HG03064 (cell line): ENCODE measurements around the gene ANXA10.
"Not testable (repeated sequence)": the region's sequence is repeated elsewhere in the genome, so short reads cannot be mapped to it uniquely, and the experiment has no call there.

Source experiments
- ATAC-seq: cut with Tn5 transposase; IDR thresholded peaks from one replicate; pipeline ENCODE4 v1.9.1; 2021; ENCODE audit warnings: low read depth; ENCODE audit not compliant: unreplicated experiment

ANXA10 gene

DNA sequence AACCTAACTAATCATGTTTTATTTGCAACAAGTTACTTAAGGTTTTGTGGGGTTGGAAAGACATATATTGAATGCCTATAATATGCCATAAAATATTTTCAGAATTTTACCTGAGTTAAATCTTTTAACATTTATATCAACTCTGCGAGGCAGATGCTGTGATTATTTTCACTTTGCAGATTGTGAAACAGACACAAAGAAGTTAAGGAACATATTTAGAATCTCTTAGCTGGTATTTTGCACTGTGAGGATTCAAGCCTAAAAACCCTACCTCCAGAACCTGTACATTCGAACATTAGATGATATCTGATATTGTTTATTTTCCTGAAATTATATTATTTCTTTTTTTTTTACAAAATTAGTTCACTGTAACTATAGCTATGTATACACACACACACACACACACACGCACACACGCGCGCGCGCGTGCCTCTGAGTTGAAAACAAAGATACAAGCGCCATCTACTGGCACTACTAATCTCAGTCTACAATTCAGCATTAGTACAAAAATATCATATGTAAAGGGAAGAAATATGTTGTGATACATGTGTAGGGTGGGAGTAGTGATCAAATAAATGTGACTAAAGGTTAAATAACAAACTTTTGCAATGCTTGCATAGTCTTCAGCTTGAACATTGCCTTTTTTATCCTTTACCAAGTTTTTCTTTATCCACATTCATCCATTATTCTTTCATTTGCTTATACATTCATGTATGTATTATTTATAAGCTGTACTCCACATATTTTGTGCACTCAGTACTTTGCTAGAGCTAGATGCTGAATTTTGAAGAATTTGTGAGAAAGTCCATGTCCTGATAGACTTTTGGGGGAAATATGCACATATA, 61.5 kb downstream of the ANXA10 start:
- peak; percentile 82 for ATAC-seq

DNA sequence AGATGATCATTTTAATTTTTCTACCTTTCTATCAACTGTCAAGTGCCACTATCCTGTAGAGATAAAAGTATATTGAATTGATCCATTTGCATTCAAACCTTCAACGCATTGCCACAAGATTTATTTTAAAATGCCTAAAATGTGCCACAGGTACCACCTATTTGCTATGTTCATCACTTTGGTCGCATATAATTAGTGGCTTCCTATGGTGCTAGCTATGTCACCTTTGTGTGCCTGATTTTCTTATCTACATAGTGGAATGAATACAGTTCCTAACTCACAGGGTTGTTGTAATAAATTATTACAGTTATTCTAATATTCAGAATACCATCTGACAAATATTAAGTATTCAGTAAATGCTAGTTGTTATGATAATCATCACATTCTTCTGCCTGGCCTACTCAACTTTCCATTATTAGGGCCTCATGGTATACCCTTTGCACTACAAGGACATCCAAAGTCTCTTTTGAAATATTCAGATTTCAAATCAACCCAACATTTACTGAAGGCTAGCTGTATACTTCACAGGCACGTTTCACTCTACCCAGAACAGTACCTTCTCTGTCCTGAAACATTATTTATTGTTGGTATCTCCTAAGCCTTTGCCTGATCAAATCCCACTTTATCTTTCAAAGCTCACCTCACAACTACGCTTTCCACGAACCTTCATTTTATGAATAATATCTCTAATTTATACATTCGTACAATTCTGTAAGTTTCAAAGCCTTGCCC, 62.4 kb downstream of the ANXA10 start:
- no peak for ATAC-seq

DNA sequence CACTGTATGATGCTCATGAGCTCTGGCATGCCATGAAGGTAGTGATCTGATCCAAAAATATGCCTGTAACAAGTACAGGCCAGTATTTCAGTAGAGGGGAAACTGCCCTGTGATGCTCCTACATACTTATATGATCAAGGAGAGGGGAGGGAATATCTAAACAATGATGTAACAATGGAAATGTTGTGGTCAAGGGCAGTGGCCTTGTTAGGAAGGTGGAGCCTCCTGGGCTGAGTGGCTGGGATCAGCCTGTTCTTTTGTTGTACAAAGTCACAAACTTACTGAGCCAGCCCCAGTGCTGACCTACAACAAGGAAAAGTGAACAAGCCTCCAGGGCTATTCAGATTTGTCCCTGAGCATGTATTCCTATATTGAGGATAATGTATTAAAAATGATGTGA, 70.3 kb downstream of the ANXA10 start:
- ATAC-seq: no peak

DNA sequence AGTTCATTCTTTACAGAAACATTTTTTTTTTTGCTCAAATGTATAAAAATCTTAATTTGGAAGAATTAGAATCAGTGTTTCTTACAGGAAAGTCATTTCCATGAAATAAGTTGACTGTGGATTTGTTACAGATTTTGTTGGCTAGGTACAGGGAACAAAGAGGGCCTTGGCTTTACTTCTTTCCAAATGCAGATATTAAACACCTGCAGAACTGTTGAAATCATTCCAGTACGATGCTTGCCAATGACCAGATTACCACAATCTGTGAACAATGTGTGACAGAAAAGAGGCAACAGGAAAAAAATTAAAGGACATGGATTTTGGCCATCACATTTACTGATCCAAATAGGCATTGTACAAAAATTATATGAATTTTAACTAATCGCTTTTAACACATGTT, 70.8 kb downstream of the ANXA10 start:
- no peak for ATAC-seq

DNA sequence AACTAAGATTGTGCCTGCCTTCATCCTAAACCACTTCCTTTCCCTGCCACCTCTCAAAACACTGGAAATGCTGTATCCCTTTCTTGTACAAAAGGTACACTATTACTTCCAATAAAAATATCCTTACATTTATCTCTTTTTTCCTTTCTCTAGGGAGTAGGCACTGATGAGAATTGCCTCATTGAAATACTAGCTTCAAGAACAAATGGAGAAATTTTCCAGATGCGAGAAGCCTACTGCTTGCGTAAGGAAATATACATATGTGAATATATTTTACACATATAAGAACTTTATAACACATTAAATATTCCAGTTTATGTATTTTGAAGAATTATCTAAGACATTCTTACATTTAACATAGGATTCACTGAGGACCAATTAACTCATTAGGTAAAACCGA, 71.7 kb downstream of the ANXA10 start:
- ATAC-seq: no peak

DNA sequence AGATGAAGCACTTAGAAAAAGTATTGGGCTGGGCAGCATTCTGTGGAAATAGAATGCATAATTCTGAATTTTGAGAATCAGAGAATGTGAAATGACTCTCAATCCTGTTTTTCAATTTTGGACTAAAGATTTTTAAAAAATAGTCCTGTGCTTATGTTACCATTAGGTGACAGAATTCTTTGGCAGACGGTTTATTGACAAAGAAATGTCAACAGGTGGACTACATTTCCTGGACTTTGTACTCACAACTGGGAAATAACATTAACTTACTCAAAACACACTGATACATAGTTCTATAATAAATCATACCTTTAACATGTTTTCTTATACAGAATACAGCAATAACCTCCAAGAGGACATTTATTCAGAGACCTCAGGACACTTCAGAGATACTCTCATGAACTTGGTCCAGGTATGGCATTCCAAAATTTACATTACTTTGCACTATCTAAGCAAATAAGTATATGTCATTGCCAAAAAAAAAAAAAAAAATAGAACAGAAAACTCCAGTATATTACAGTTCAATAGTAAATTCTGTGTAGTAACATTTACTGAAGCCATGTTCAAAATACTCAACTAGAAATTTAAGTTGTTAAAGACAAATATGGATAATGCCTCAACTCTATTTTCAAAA, 72.7 kb downstream of the ANXA10 start:
- no peak for ATAC-seq

DNA sequence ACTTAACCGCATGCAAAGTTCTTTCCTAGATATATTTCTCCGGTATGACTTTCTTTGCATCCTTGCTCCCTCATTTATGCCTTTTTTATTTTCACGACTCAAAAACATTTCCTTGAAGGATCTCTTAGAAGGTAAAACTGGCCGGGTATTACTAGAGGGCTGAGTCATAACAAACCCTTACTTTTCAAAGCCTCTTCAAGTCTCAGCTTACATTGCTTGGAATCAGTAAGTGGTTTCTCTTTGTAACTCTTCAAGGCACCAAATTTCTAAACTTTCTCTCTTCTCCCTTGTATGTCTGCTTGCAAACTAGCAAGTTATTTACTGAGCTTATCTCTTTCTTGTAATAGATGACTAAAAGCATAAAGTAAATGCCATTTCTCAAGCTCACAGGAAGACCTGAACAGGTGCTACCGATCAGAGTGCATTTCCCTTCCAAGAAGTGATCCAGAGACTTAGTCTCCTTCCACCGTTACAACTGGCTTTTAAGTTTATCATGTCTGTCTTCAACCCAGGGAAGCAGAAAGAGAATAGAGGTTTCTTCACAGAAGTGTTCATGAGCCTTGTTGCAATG, 75.5 kb downstream of the ANXA10 start:
- no peak for ATAC-seq

DNA sequence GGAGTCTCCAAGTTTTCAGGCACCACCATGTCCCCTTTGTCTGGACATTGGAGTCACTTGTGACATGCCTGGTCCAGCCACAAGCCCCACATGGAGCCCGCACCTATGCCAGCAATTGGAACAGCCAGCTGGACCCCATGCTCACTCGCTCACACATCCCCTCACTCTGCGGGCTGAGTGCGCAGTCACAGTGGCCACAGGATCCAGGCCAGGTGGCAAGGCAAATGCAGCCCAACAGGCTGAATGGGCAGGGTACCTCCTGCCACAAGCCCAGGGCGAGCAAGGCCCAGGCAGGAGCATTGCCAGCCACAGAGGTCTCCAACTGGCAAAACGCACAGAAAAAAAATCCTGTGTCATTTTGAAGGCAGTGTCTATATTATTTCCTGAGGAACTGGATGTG, 82.0 kb downstream of the ANXA10 start:
- ATAC-seq: no peak

DNA sequence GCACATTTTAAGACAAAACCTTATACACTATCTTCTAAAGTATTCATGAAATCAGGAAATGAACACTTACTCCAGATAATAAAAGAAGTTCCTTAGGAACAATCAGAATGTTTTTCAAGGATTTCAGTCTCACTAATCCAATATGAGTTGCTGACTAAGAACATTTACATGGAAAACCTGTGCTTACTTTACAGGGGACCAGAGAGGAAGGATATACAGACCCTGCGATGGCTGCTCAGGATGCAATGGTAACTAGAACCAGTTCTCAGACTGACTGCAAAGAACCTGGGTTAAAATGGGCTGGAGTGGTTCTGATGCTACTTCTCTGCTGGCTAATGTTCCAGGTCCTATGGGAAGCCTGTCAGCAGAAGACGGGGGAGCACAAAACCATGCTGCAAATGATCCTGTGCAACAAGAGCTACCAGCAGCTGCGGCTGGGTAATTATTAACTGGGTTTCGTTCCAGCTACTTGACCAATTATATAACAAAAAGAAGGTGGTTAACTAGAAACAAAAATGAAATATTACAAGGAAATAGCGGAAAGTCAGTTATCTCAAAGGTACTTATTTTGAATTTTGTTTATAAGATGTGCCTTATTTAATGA, 85.3 kb downstream of the ANXA10 start:
- ATAC-seq: no peak

DNA sequence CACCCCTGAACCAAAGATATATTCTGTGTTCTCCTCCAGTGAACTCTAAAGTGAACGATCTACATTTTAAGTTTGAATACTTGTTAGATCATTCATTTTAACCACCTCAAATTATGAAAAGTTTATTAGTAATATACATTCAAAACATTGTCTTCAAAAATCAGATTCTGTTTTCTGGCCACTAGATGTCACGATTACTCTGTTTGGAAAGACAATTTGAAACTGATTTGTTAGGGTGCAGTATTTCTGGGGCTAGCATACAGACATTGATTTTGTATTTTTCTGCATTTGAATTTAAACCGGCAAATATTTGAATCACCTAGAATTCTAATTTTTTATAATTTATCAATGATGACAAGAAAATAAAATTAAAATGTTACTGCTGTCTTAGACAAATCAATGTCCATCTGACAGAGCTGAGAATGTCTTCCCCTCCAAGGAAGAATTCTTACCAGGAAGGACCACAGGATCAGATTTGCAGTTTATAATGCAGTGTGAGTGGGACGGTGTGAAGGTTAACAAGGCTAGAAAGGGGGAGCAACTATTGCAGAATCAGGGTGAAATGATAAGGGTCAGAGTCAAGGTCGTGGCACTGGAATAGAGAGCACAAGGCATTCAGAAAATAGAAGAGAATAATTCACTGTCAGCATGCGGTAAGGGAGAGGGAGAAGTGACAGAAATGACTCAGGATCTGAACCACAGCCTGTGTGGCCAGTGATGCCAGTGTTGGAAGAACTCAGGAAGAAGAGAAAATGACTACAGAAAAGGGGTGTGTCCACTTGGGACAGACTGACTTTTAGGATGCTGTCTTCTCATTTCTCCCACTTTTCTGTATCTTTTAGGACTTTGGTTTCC, 91.6 kb downstream of the ANXA10 start:
- no peak for ATAC-seq

DNA sequence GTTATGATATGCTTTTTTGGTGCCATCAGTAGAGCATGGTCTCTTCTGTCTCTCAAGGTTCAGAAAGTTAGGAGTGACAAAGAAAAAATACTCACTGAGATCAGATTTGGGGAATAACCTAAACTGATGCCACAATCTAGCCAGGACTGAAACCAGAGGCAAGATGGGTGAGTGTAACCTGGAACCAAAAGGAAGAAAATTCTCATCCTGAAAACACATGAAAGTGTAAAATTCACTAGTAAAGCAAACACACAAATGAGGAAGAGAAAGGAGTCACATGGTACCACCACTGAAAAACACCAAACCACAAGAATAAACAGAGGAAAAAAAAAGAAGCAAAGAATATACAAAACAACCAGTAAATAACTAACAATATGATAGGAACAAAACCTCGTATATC, 96.4 kb downstream of the ANXA10 start:
- ATAC-seq: peak; percentile 60

DNA sequence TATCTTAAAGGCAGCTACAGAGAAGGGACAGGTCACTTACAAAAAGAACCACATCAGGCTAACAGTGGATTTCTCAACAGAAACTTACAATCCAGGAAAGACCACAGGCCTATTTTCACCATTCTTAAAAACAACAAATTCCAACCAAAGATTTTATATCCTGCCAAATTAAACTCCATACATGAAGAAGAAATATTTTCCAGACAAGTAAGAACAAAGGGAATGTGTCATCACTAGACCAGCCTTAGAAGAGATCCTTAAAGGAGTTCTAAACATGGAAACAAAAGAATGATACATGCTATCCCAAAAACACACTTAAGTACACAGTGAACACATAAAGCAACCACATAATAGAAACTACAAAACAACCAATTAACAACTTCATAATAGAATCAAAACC, 105.6 kb downstream of the ANXA10 start:
- ATAC-seq: no peak

DNA sequence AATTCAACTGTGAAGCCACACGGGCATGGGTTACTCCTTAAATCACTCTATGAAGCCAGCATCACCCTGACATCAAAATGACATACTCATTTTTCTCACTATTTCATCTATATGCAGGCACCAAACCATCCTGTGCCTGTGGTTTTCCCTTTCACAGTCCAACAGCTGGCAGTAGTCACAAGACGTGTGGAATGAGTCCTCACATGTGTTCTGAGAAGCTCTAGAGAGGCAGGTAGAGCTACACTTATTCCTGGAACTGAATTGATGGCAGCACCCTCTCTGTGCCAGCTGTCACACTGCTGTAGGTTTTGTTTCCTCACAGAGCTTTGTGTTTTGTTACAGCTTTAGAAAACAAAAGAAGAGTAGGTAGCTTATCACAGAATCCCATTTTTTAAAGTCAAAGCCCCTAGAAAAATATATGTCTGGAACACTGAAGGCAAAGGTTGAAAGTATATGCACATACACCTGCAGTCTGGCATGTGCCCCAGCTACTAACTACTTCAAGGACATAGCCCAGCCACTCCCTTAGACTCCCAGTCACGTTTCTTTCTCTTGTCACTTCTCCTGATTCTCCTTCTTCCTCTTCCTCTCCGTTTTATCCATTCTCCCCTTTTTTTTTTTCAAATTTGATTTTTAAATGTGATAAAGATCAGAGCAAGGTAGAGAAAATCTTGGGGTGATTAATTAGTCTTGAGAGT, 107.1 kb downstream of the ANXA10 start:
- ATAC-seq: no peak

DNA sequence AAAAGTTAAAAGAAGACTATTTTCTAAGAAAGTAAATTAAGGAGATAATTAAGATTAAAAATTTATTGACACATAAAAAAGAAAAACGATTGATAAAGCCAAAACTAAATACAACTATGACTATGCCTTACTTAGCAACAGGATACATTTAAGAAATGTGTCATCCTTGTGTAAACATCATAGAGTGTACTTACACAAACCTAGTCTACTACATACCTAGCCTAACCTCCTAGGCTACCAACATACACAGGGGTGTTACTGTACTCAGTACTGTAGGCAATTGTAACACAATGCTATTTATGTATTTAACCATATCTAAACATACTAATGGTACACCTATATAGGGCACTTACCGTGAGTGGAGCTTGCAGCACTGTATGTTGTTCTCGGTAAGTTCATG, 108.3 kb downstream of the ANXA10 start:
- no peak for ATAC-seq

DNA sequence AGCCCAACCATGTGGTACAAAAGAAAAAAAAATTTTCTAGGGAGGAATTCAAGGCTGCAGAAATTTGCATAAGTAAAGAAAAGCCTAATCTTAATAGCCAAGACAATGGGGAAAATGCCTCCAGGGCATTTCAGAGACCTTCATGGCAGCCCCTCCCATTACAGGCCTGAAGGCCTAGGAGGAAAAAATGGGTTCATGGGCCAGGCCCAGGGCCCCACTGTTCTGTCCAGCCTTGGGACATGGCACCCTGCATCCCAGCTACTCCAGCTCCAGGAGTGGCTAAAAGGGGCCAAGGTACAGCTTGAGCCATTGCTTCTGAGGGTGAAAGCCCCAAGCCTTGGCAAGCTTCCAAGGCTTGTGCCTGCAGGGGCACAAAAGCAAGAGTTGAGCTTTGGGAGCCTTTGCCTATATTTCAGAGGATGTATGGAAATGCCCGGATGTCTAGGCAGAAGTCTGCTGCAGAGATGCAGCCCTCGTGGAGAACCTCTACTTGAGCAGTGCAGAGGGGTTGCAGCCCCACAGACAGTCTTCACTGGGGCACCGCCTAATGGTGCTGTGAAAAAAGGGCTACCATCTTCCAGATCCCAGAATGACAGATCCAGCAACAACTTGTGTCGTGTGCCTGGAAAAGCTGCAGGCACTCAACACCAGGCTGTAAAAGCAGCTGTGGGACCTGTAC, 111.0 kb downstream of the ANXA10 start:
- no peak for ATAC-seq

DNA sequence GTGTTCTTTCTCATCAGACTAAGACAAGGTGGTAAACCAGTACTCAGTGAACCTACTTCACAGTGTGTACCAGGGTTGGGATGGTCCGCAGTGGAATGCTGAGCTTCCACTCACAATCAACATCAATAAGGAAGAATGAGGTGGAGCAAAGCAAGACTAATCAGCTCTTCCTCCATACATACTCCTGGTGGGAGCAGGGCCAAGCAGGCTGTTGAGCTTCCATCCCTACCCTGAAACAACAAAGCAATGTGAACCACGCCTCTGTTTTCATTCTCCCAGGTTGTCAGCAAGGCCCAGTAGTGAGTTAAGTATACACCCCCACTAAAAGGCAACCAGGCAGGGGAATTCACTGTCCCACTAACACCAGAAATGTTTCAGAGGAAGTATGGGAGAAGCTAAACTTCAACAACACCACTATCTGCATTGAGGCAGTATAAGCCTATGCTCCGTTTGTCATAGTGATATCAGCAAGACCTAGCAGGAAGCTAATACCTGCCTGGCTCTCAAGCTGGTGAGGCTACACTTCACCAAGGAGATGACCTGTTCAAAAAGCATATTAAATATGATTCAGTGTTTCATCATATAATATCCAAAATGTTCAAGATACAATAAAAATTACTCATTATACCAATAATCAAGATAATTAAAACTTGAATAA, 116.7 kb downstream of the ANXA10 start:
- no peak for ATAC-seq

DNA sequence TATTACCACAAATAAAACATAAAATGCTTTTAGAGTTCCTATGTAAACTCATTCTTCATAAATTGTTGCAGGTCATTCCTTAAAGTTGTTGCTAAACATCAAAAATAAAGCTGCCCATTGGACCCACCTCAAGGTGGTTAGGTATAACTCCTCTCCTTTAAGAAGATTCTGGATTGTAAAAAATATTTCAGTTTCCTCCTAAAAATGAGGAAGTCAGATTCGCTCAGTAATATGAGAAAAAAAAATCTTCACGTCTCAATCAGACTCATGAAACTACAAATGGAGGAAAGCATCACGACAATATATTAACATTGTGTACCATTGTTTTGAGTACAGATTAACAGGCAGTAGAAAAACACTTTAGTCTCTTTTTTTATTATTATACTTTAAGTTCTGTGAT, 120.3 kb downstream of the ANXA10 start:
- ATAC-seq: no peak

DNA sequence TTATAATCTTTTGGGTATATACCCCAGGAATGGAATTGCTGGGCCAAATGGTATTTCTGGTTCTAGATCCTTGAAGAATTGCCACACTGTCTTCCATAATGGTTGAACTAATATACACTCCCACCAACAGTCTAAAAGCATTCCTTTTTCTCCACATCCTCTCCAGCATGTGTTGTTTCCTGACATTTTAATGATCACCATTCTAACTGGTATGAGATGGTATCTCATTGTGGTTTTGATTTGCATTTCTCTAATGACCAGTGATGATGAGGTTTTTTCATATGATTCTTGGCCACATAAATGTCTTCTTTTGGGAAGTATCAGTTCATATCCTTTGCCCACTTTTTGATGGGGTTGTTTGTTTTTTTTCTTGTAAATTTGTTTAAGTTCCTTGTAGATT, 121.2 kb downstream of the ANXA10 start:
- not testable (repeated sequence) for ATAC-seq
